ENCODE data around the gene KIAA1586. TPM values are rescaled to one million over a fixed set of nuclear protein-coding genes. Genes with fewer than 3 reads are reported as not detected.

The KIAA1586 gene
- polyA plus RNA-seq, 1 donor (not counting 4 experiments of a cell fraction or from before 2014, with no cell fraction given), result 8.2 TPM

GRCh38 chr6:57024321-57024720 is 22.2 kb upstream of the KIAA1586 start:
- FAIRE-seq (no peak), DNase-seq (ENCODE audit: low read depth, low spot score) (no peak)
- no peak for TF ChIP-seq CTCF (optimal IDR thresholded peaks at IDR 0.05 in 1 of 3, IDR thresholded peaks at IDR 0.05 in 1 of 3, conservative IDR thresholded peaks at IDR 0.05 in 1 of 3; ENCODE audit: extremely low read depth in 1 of 3, insufficient read depth in 2 of 3, low read length in 3 of 3)
- TF ChIP-seq EZH2 (IDR thresholded peaks at IDR 0.05; ENCODE audit: low read length), result no peak
- Histone ChIP-seq H3K4me3 (ENCODE audit: control insufficient read depth in 2 of 3, extremely low read depth in 1 of 3, insufficient read depth in 2 of 3, low read depth in 1 of 3, low read length in 3 of 3) (no peak overlapping the region), H4K20me1 (ENCODE audit: control insufficient read depth, extremely low read depth, insufficient read depth, low read length) (no peaks in the 10 kb centered on the region), H3K4me1 (ENCODE audit: control insufficient read depth, extremely low read depth, insufficient read depth, low read length) (peaks cover 4% of the 10 kb centered on the region), H3K9me1 (ENCODE audit: control insufficient read depth, extremely low read depth, insufficient read depth, low read length) (no peaks in the 10 kb centered on the region), H3K9me3 (ENCODE audit: control insufficient read depth, low read depth, low read length) (peaks cover 2% of the 10 kb centered on the region), H3K9ac (ENCODE audit: control insufficient read depth, extremely low read depth, insufficient read depth, low read length) (no peak overlapping the region), H3K4me2 (ENCODE audit: control insufficient read depth, extremely low read depth, insufficient read depth, low read depth, low read length) (no peak overlapping the region), H3K27me3 (ENCODE audit: control insufficient read depth, extremely low read depth, insufficient read depth, low read length) (no peaks in the 10 kb centered on the region), H3K79me2 (ENCODE audit: control insufficient read depth, insufficient read depth, low read length) (no peaks in the 10 kb centered on the region), H3K36me3 (ENCODE audit: control insufficient read depth in 2 of 2, extremely low read depth in 1 of 2, insufficient read depth in 2 of 2, low read length in 2 of 2) (no peaks in the 10 kb centered on the region), H3K27ac (ENCODE audit: control insufficient read depth, insufficient read depth, low read length) (no peak overlapping the region), H2AFZ (ENCODE audit: control insufficient read depth, low read length) (no peak overlapping the region)
- dilution Hi-C loops (cut with MboI; ENCODE audit: extremely low pct_ligation_motif_present, low sequenced_read_pairs), result no loop called here

GRCh38 chr6:57024775-57025174 is 21.7 kb upstream of the KIAA1586 start:
- TF ChIP-seq EZH2 (IDR thresholded peaks at IDR 0.05; ENCODE audit: low read length) (no peak), CTCF (optimal IDR thresholded peaks at IDR 0.05 in 1 of 3, IDR thresholded peaks at IDR 0.05 in 1 of 3, conservative IDR thresholded peaks at IDR 0.05 in 1 of 3; ENCODE audit: extremely low read depth in 1 of 3, insufficient read depth in 2 of 3, low read length in 3 of 3) (no peak)
- FAIRE-seq (no peak), DNase-seq (ENCODE audit: low read depth, low spot score) (no peak)
- Histone ChIP-seq H3K79me2 (ENCODE audit: control insufficient read depth, insufficient read depth, low read length) (no peaks in the 10 kb centered on the region), H3K9ac (ENCODE audit: control insufficient read depth, extremely low read depth, insufficient read depth, low read length) (no peak overlapping the region), H2AFZ (ENCODE audit: control insufficient read depth, low read length) (no peak overlapping the region), H3K4me1 (ENCODE audit: control insufficient read depth, extremely low read depth, insufficient read depth, low read length) (peaks cover 6% of the 10 kb centered on the region), H3K27me3 (ENCODE audit: control insufficient read depth, extremely low read depth, insufficient read depth, low read length) (no peaks in the 10 kb centered on the region), H3K4me3 (ENCODE audit: control insufficient read depth in 2 of 3, extremely low read depth in 1 of 3, insufficient read depth in 2 of 3, low read depth in 1 of 3, low read length in 3 of 3) (no peak overlapping the region), H3K9me1 (ENCODE audit: control insufficient read depth, extremely low read depth, insufficient read depth, low read length) (no peaks in the 10 kb centered on the region), H3K27ac (ENCODE audit: control insufficient read depth, insufficient read depth, low read length) (no peak overlapping the region), H3K36me3 (ENCODE audit: control insufficient read depth in 2 of 2, extremely low read depth in 1 of 2, insufficient read depth in 2 of 2, low read length in 2 of 2) (no peaks in the 10 kb centered on the region), H3K4me2 (ENCODE audit: control insufficient read depth, extremely low read depth, insufficient read depth, low read depth, low read length) (no peak overlapping the region), H3K9me3 (ENCODE audit: control insufficient read depth, low read depth, low read length) (peaks cover 2% of the 10 kb centered on the region), H4K20me1 (ENCODE audit: control insufficient read depth, extremely low read depth, insufficient read depth, low read length) (no peaks in the 10 kb centered on the region)
- dilution Hi-C loops (cut with MboI; ENCODE audit: extremely low pct_ligation_motif_present, low sequenced_read_pairs), result no loop called here
